HG03439 (cell line): ENCODE data around the gene DROSHA.

Experiments
- ATAC-seq: cut with Tn5 transposase; IDR thresholded peaks from one replicate; pipeline ENCODE4 v1.9.1; 2021; ENCODE audit warnings: mild to moderate bottlenecking, moderate library complexity; ENCODE audit not compliant: unreplicated experiment

Gene DROSHA

DNA sequence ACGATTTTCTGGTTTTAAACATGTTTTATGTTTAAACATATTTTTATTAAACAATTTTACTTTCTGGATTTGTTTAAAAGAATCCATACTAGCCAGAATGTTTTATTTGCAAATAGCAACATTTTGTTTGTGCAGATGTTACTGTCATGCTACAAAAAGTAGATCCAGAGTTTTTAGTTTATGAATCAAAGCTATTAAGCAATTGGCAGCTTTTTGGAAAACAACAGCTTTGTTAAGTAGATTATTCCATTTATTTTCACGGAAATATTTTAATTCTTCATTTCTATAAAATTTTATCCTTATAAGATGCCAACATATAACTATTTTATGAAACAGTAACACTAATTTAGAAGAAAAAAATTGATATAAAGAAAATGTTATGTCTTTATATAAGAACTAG, 60.9 kb downstream of the DROSHA start:
- ATAC-seq: no peak

DNA sequence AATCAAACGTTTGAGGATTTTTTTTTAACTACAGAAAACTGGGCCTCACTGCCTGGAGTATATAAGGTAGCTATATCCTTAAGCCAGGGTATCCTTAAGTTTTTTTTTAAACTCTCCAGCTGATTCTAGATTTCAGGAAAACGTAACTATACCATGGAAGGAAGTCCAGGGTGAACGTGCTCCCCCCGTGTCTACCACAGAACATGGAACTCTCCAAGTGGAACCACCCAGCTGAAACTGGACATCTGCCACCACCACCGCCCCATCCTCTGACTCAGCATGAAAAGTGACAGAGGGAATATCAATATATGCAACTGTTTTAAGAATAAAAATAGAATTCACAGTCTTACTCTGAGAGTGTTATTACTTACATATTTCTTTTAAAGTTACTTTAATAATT, 61.3 kb downstream of the DROSHA start:
- no peak for ATAC-seq

DNA sequence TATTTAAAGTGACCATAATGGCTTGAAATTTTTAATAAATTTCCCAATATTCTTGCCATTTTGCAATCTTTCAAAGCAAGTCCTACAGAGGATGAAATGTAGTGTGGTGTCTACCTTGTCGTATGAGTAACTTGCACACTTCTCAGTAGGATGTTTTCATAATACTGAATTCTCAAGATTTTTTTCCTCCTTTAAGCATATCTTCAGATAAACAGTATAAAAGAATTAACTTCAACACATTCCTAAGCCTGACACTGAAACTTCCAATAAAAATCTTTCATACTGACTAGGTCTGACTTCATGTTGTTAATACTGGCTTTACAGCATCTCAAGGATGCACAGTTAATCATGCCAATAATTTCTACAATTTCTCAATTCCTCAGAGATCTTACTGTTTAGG, 62.0 kb downstream of the DROSHA start:
- no peak for ATAC-seq

DNA sequence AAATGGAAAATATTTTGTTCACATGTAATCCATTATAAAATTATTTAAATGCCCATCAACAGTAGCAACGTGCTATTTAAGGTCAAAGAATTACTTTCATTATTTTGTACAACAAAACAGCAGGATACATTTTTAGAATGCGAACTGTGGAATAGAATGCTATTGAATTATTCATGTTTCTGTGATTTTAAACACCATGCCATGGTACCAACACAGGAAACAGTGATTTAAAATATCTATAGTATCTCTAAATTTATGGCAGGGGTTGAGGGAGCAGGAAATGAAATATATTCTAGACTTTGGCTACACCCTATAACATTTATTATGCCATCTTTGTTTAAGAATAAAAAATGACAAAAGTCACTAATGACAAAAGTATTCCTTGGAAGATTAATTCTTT, 62.4 kb downstream of the DROSHA start:
- no peak for ATAC-seq

DNA sequence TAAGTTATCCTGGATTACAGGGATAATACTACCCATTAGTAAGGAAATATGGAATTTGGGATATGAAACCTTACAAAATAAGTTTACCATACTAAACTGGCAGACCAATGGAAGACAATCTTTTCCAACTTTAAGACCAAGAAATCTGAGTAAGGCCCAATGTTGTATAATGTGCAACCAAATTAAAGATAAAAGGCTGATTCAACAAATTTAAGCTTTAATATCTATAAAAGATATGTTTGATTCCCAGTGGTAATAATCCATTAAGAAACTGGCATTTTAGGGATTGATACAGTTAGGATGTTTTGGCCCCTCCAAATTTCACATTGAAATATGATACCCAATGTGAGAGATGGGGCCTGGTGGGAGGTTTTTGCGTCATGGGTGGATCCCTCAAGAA, 66.6 kb downstream of the DROSHA start:
- no peak for ATAC-seq

DNA sequence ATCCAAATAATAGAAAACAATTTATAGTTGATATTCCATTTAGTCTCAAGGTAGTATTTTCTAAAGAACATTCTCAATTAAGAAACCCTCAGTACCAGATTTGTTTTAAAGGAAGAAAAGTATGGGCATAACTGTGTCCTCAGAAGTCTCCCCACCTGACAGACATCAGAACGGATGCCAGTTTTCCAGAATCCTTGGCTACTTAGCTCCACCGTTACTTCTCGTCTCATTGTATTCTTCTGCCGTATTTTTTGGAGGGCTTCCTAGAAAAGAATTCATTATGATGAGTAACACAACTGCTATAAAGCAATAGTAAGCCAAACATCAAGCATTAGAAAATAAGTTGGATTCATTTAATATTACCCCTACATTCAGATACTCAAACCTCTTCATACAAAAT, 67.8 kb downstream of the DROSHA start:
- no peak for ATAC-seq

DNA sequence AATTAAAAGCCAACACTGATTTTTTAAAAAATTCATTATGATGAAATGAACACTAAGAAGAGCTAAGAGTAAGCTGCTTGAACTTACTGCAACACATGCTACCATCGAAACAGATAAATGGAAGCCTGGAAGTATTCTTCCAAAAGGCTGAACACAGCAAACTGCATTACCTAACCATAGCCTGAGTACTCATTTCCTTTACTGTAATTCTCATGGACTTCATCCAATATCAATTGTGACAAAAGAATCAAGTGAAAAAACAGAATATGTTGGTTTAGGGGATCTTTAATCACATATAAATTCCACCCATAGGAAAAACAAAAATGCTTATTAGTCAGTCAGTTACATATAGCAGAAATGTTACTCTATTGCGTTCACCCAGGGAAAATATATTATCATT, 68.5 kb downstream of the DROSHA start:
- ATAC-seq: no peak

DNA sequence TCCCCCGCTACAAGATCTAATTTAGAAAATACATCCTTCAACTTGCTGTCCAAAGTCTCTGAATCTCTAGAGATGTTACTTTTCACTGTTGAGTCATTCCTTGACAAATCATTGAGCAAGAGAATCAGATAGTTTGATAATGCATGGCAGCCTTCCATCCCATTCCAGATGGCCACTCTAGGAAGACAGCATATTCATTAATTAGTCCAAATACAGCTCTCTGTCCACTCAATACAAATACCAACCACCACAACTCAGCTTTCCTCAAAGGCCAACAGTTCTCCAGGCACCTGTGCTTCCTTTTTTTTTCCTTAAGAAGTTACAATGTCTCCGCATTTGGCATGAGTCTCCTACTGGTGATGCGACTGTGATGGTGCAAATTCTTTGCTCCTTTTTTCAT, 72.3 kb downstream of the DROSHA start:
- ATAC-seq: no peak

DNA sequence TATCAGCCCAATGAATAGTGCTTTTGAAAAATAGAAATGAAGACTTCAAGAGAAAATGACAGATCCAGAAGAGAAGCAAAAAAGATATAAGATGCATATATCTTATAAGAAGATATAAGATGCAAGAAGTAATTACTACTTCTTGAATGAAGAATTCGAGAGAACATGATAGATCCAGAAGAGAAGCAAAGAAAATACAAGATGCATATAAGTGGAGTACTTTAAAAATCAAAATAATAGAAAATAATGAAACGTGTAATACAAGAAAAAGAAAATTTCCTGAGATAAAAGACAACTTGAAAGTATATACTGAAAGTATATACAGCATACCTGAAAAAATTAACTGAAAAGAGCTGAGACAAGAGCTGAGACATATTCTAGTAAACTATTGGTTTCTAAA, 76.7 kb downstream of the DROSHA start:
- ATAC-seq: no peak

DNA sequence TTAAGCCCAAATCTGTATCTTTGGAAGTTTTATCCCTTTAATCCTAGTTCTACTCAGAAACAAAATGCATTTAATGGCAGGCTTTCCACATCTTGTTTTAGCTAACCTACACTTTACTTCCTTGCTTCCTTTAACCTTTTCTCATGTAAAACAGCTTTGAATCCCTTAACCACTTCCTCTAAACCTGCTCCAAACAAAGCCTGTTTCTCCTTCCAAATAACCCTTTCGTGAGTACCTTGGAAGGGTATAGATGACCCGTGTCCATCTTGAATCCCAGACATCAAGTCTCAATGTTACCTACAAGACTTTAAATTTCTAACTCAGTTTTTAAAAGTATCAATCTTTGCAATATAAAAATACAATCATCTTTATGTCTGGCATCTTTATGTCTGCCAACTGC, 78.4 kb downstream of the DROSHA start:
- ATAC-seq: no peak

DNA sequence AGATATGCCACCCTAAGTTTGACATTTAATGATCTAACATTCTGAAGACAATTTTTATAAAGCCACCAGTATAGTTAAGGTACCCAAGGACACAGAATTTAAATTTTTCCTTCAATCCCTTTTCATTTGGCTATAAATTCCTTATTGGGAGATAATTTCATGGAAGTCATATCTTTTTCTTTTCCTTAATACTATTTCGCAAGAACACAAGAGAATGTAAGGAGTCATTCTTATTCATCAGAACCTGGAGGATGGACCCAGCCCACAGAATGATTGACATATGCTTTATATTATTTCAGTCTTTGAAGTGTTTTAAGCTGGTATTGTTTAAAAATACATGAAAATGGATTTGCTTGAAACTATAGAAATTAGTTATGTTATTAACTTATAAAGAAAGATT, 79.6 kb downstream of the DROSHA start:
- no peak for ATAC-seq

DNA sequence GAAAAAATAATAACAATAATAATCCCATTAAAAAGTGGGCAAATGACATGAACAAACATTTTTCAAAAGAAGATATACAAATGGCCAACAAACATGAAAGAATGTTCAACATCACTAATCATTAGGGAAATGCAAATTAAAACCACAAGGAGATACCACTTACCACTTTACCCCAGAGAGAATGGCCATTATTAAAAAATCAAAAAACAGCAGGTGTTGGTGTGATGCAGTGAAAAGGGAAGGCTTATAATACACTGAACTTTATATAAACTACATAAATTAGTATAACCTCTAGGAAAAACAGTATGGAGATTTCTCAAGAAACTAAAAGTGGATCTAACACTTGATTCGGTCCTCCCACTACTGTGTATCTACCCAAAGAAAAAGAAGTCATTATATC, 81.9 kb downstream of the DROSHA start:
- ATAC-seq: no peak

DNA sequence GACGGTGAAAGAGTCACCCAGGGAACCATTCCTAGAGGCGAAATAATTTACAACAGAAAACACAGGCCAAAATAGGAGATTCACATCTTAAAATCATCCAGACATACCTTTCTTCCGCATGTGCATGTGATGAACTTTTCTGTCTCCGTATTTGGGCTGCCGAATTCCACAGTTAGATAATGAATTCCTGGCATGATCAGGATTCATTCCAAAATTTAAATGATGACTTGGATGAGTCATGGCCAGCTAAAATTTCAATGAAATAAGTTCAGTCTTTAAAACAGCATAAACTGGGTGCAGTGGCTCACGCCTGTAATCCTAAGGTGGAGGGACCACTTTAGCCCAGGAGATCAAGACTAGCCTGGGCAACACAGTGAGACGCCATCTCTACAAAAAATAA, 82.7 kb downstream of the DROSHA start:
- no peak for ATAC-seq

DNA sequence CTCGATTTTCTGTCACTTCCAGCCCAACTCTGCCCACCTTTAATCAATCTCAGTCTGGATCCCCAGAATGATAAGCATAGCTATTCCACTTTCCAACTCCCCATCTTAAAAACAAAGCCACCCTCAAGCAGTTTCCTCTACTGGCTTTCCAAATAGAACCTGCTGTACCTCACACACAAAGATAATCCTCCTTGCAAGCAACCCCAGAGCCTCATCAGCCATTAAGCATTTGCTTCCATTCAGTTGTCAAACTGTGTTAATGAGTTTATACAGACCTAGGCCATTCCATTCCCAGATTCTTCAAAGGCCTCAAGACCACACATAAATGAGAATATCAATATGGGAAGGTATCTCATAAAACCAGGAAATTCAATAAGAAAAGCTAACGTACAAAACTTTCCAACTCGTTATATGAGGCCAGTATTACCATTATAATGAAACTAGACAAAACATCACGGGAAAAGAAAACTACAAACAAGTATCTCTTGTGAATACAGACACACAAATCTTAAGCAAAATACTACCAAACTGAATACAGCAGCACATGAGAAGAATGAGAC, 86.8 kb downstream of the DROSHA start:
- no peak for ATAC-seq

DNA sequence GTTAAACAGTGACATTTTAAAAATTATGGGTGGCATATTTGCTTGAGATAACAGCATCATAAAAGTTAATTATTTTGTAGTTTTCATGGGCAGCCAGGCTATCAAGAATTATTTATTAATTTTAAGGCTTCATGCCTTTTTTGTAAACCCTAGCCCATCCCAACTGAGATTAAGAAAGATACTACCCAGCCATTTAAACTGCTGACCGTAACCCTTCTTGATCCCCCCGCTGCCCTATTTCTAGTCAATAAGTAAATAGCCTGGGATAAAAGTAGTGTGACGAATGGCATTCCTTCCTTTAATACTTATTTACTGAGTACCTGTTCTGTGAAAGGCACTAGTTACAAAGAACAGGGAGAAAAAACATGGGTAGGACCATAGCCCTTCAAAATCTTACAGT, 88.3 kb downstream of the DROSHA start:
- ATAC-seq: no peak

DNA sequence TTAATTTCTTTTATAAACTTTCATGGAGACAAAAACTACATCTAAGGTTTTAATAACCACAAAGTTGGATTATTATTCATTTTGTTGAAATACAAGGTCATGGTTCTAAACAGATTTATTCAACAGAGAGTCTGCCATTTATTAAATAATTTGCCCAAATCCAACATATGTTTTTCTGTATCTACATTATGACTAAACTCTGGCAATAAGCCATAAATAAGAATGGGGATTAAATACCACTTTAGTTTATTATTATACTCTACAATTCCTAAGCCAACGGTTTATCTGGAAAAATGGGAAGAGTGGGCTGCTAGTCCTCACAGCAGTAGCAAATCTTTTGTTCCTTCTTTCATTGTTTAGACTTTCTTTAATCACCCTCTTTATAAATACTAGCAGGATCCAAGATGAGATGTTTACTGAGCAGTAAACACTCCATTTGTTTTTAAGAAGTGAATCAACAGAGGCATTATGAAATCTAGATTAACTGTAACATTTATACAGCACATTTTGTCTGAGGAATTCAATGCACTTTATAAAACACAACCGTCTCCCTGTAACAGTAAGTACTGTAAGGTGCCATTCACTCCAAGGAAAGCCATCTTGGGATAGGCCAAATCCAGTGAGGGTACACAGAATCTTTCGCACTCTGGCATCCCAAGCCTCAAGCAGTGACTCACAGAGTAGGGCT, 89.7 kb downstream of the DROSHA start:
- ATAC-seq: no peak

DNA sequence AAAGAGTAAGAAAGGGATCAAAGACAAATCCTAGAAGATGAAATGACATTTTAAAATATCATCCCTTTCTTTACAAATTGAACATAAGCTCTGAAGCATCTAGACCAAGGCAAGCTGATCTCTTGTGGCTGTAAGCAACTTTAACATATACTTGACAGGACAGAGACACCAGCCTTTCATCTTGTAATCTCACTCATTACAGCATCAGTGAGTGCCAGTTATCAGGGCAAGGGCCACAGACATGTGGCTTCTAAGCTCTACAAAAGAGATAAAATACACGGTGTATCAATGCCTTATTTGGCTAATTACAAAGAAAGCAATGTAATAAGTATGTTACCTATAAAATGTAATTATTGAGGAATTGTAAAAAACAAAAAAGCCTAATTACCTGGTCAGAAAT, 95.0 kb downstream of the DROSHA start:
- no peak for ATAC-seq

DNA sequence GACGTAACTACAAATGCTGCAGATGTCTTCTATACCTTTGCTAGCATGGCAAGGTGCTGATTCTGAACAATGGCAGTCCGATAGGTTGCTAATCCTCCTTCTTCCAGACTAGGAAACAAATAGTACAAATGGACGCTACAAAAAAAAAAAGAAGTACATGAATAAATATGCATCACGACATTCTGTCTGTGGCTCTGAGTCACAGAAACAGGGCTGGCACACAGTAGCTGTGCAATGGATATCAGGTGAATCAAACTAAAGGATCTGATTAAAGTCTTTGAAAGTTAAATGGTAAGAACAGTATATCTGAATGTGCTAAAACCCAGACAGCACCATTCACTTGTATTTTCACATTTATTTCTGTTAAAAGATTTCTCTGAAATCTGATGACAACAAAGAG, 96.2 kb downstream of the DROSHA start:
- ATAC-seq: no peak

DNA sequence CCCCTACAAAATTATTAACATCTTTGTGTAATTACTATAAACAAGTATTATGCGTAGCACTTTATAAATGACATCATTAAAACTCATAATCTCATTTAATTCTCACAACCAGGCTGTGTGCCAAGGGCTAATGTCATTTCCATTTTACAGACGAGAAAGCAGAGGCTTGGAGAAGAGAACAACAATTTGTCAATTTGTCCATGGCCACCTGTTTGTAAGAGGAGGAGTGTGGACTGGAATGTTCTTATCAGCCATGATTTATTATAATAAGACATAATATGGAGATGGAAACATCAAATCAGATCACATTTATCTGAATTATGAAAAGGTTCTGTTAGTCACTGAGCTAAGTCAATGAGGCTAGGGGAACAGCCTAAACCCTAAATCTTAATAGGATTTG, 97.0 kb downstream of the DROSHA start:
- ATAC-seq: no peak

DNA sequence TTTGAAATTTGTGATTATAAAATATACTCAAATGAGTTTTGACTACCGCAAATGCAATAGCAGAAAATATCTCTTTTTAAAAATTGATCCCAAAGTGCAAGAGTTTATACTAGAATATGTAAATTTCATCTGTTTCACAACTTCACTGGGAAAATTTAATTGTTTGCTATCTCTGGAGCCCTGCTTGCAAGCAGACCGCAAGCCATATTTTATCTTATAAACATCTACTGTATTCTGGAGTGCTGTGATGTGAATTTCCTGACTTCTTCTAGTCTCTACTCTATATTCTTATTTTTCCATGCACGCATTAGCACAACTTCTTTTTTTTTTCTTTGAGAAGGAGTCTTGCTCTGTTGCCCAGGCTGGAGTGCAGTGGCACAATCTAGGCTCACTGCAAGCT, 98.7 kb downstream of the DROSHA start:
- ATAC-seq: no peak

DNA sequence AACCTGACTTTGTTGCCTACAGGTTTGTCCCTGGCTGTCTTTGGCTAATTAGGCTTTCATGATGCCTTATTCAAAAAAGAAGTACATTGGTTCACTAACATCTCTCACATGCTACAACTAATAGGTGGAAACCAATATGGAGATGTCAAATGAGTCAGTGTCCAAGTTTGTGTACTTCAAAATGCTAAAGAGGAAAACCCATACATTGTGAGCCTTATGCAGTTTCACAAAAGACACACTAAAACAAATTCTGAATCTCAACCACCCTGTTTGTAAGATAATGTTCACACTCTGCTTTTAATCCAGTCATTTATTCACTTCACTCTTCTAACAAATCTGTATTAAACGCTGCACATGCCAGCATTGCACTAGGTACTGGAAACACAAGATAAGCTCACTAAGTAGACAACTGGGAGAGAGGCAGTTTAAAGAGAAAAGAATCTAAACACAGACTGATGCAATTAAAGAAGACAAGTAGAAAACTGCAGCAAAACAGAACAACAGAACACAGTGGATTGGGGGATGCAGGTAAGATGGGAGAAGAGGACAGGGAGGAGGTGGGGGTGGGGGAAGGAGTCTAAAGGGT, 104.1 kb downstream of the DROSHA start:
- no peak for ATAC-seq

DNA sequence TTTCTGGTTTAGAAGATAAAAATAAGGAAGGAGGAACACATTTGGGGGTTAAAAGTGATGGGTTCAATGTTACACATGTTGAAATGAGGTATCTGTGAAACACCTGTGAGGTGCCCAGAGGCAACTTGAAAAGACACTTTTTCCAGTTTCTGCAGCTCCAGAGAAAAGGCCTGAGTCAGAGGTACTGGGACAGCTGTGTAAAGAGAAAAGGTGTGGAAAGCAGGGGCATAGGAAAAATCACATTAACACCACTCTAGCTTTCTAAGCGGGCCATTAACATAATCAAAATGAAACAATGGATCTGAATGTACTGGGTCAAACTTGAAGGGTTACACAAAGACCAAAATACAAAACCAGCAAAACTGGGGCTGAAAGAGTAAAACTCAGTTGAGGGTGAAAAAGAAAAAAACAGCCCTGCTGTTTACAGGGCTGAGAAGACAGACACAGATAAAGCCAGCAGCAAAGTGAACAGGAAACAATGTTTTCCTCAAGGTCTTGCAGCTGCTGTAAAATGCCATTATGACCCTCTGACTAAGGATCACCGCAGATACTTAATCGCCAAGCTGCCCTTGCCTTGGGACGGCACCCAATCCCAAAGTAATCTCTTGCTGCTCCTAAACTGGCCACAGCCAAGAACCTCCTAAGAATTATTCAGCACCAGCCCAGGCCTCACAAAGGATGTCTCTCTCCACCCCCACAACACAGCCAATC, 104.7 kb downstream of the DROSHA start:
- no peak for ATAC-seq
